ENCODE results near the gene FADS1. TPM values are rescaled to one million over a fixed set of nuclear protein-coding genes. Genes with fewer than 3 reads are reported as not detected.

FADS1 gene
- total RNA-seq, 1 experiment from 2014 or later = 115 TPM

GRCh38 chr11:61773809-61774208, 43.0 kb downstream of the FADS1 start:
- no peak overlapping the region for H3K4me3 ChIP-seq (ENCODE audit: insufficient read depth, low read depth, low read length)
- no peaks in the 10 kb centered on the region for H3K36me3 ChIP-seq (replicated peaks; ENCODE audit: control insufficient read depth, insufficient read depth, low read length)
- peak; percentile 46 for DNase-seq
- H3K27me3 ChIP-seq (ENCODE audit: control insufficient read depth, insufficient read depth, low read length) = peaks cover 4% of the 10 kb centered on the region; the same call in 1 of the 2 replicates

GRCh38 chr11:61773356-61773755, 43.4 kb downstream of the FADS1 start:
- no peak overlapping the region for H3K4me3 ChIP-seq (ENCODE audit: insufficient read depth, low read depth, low read length)
- DNase-seq = peak; percentile 70
- peaks cover 4% of the 10 kb centered on the region; the same call in 1 of the 2 replicates for H3K27me3 ChIP-seq (ENCODE audit: control insufficient read depth, insufficient read depth, low read length)
- H3K36me3 ChIP-seq (replicated peaks; ENCODE audit: control insufficient read depth, insufficient read depth, low read length) = no peaks in the 10 kb centered on the region

GRCh38 chr11:61771985-61772455, 44.8 kb downstream of the FADS1 start:
- no peak overlapping the region for H3K4me3 ChIP-seq (ENCODE audit: insufficient read depth, low read depth, low read length)
- DNase-seq = peak; percentile 93
- H3K36me3 ChIP-seq (replicated peaks; ENCODE audit: control insufficient read depth, insufficient read depth, low read length) = no peaks in the 10 kb centered on the region
- peaks cover 3% of the 10 kb centered on the region; the same call in 1 of the 2 replicates for H3K27me3 ChIP-seq (ENCODE audit: control insufficient read depth, insufficient read depth, low read length)

GRCh38 chr11:61771195-61771894, 45.5 kb downstream of the FADS1 start:
- DNase-seq = no peak
- H3K36me3 ChIP-seq (replicated peaks; ENCODE audit: control insufficient read depth, insufficient read depth, low read length) = no peaks in the 10 kb centered on the region
- no peak overlapping the region for H3K4me3 ChIP-seq (ENCODE audit: insufficient read depth, low read depth, low read length)
- H3K27me3 ChIP-seq (ENCODE audit: control insufficient read depth, insufficient read depth, low read length) = no peaks in the 10 kb centered on the region

GRCh38 chr11:61769946-61770683, 46.7 kb downstream of the FADS1 start:
- no peaks in the 10 kb centered on the region for H3K36me3 ChIP-seq (replicated peaks; ENCODE audit: control insufficient read depth, insufficient read depth, low read length)
- no peak for DNase-seq
- H3K27me3 ChIP-seq (ENCODE audit: control insufficient read depth, insufficient read depth, low read length) = no peaks in the 10 kb centered on the region
- no peak overlapping the region for H3K4me3 ChIP-seq (ENCODE audit: insufficient read depth, low read depth, low read length)

GRCh38 chr11:61769169-61769920, 47.5 kb downstream of the FADS1 start:
- no peak overlapping the region for H3K4me3 ChIP-seq (ENCODE audit: insufficient read depth, low read depth, low read length)
- no peaks in the 10 kb centered on the region for H3K27me3 ChIP-seq (ENCODE audit: control insufficient read depth, insufficient read depth, low read length)
- DNase-seq = peak; percentile 88
- H3K36me3 ChIP-seq (replicated peaks; ENCODE audit: control insufficient read depth, insufficient read depth, low read length) = no peaks in the 10 kb centered on the region

- H3K27me3 ChIP-seq (ENCODE audit: control insufficient read depth, insufficient read depth, low read length) = no peaks in the 10 kb centered on the region
- no peak overlapping the region for H3K4me3 ChIP-seq (ENCODE audit: insufficient read depth, low read depth, low read length)
- H3K36me3 ChIP-seq (replicated peaks; ENCODE audit: control insufficient read depth, insufficient read depth, low read length) = no peaks in the 10 kb centered on the region
- DNase-seq = no peak
Observed at GRCh38 chr11:61768376-61769076, 48.3 kb downstream of the FADS1 start.

GRCh38 chr11:61766353-61766841, 50.4 kb downstream of the FADS1 start:
- Histone ChIP-seq H3K4me3 (ENCODE audit: insufficient read depth, low read depth, low read length) (no peak overlapping the region), H3K27me3 (ENCODE audit: control insufficient read depth, insufficient read depth, low read length) (no peaks in the 10 kb centered on the region), H3K36me3 (replicated peaks; ENCODE audit: control insufficient read depth, insufficient read depth, low read length) (no peaks in the 10 kb centered on the region)
- no peak for DNase-seq

GRCh38 chr11:61765550-61766253, 51.1 kb downstream of the FADS1 start:
- Histone ChIP-seq H3K4me3 (ENCODE audit: insufficient read depth, low read depth, low read length) (no peak overlapping the region), H3K36me3 (replicated peaks; ENCODE audit: control insufficient read depth, insufficient read depth, low read length) (no peaks in the 10 kb centered on the region), H3K27me3 (ENCODE audit: control insufficient read depth, insufficient read depth, low read length) (no peaks in the 10 kb centered on the region)
- DNase-seq = peak; percentile 80

GRCh38 chr11:61764606-61765260, 52.1 kb downstream of the FADS1 start:
- DNase-seq = peak; percentile 97
- no peak overlapping the region for H3K4me3 ChIP-seq (ENCODE audit: insufficient read depth, low read depth, low read length)
- H3K27me3 ChIP-seq (ENCODE audit: control insufficient read depth, insufficient read depth, low read length) = no peaks in the 10 kb centered on the region
- H3K36me3 ChIP-seq (replicated peaks; ENCODE audit: control insufficient read depth, insufficient read depth, low read length) = no peaks in the 10 kb centered on the region

- H3K27me3 ChIP-seq (ENCODE audit: control insufficient read depth, insufficient read depth, low read length) = no peaks in the 10 kb centered on the region
- no peak for DNase-seq
- H3K4me3 ChIP-seq (ENCODE audit: insufficient read depth, low read depth, low read length) = no peak overlapping the region
- H3K36me3 ChIP-seq (replicated peaks; ENCODE audit: control insufficient read depth, insufficient read depth, low read length) = no peaks in the 10 kb centered on the region
Observed at GRCh38 chr11:61763930-61764605, 52.7 kb downstream of the FADS1 start.

- Histone ChIP-seq H3K4me3 (ENCODE audit: insufficient read depth, low read depth, low read length) (no peak overlapping the region), H3K36me3 (replicated peaks; ENCODE audit: control insufficient read depth, insufficient read depth, low read length) (no peaks in the 10 kb centered on the region), H3K27me3 (ENCODE audit: control insufficient read depth, insufficient read depth, low read length) (no peaks in the 10 kb centered on the region)
- no peak for DNase-seq
Observed at GRCh38 chr11:61762798-61763197, 54.0 kb downstream of the FADS1 start.

- Histone ChIP-seq H3K36me3 (replicated peaks; ENCODE audit: control insufficient read depth, insufficient read depth, low read length) (no peaks in the 10 kb centered on the region), H3K4me3 (ENCODE audit: insufficient read depth, low read depth, low read length) (no peak overlapping the region), H3K27me3 (ENCODE audit: control insufficient read depth, insufficient read depth, low read length) (no peaks in the 10 kb centered on the region)
- no peak for DNase-seq
Observed at GRCh38 chr11:61762223-61762615, 54.6 kb downstream of the FADS1 start.

All from H7 (cell line).